ENCODE results near the gene UGT8.

UGT8 gene

DNA sequence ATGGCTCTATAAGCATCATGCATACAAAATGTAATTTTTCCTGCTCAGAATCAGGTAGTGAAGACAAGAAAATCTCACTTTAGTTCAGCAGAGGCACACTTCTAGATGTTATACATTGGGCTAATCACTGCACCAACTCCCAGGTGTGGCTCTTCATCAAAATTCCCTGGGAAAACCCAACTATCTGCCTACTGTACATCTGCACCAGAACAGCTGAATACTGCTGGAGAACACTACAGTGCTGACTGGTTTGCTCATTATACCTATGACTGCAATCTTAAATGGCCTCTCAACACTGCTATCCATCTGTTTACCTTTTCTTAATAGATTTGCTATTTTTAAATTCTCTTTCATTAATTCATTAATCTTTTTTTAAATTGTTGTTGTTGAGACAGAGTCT, 92.0 kb downstream of the UGT8 start:
- no peak for DNase-seq (ENCODE audit: low read depth, low spot score)

DNA sequence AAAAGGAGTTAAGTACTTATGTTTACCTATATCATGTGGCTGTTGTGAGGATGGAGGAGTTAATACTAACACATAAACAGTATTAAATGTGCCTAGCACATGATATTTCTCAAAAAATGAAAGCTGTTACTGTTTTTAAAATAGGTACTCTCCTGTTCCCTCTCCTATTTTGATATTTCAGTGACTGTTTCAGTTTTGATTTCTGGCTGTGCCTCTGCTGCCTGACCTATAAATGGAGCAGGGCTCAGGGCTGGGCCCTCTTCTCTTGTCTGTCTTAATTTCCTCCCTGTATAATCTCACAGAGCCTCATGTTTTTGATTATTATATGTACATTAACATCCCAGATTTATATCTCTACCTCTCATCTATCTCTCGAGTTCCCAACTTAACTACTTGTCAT, 93.3 kb downstream of the UGT8 start:
- no peak for DNase-seq (ENCODE audit: low read depth, low spot score)

DNA sequence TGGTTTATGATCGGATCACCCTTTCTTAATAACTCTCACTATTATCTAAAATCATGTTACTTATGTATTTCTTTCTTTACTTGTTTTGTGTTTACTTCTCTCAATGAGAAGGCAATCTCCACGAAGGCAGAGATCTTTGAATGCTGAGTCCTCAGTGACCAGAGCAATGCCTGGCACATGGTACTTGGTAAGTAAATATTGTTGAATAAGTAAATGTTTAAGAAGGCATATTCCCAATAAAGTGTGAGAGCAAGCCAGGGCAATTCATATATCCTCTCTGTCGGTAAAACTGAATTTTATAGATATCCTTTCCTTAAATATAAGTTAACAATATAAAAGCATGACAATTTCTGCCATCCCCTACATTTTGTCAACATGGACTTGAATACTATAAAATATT, 94.4 kb downstream of the UGT8 start:
- no peak for DNase-seq (ENCODE audit: low read depth, low spot score)

DNA sequence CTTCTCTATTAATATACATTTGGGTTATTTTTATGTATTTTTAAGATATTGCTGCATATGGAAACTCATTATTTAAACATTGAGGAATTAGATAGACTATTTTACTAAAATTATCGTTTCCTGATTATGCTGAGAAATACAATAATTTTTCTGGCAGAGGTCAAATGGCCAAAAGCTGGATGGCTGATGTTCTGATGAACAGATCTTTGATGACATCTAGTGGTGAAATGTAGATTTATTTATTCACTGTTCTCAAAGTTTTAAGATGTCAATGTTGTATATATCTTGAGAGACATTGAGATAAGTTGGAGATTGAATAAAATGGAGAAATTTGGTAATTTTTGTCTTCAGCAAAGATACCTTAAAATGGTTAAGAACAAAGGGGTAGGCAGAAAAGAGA, 96.2 kb downstream of the UGT8 start:
- DNase-seq (ENCODE audit: low read depth, low spot score), result peak; percentile 18

DNA sequence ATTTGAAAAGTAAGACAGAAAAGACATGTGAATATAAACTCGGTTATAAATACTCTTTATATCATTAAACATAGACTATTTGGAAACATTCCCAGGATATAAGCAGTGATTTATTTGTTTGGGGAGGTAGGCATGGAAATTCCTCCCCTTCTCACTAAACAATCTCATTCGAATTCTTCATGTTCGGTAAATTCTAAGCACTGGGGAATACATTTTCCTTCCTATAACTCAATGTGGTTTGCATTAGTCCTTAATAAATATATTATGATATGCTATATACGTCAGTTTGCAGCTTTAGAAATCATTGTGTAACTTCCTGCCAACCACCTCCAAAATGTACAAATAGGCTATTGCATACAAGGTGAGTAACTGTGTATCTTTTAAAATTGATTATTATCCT, 99.6 kb downstream of the UGT8 start:
- no peak for DNase-seq (ENCODE audit: low read depth, low spot score)

DNA sequence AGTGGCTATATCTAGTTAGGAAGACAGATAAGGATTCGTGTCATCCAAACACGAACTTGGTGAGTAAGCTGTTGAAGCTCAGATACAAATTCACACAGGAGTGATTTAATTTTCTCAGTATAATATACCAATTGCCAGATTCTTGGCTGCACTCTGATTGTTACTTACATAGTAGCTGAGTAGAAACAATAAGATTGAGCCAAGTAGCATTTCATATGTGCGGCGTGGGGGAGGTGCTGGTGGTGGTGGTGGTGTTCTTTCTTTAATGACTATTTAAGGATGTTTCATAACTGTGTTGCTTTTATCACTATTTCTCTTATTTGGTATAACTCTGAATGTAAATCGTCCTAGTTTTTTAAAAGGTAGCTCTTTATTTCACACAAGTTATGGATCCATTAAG, 102.9 kb downstream of the UGT8 start:
- no peak for DNase-seq (ENCODE audit: low read depth, low spot score)

DNA sequence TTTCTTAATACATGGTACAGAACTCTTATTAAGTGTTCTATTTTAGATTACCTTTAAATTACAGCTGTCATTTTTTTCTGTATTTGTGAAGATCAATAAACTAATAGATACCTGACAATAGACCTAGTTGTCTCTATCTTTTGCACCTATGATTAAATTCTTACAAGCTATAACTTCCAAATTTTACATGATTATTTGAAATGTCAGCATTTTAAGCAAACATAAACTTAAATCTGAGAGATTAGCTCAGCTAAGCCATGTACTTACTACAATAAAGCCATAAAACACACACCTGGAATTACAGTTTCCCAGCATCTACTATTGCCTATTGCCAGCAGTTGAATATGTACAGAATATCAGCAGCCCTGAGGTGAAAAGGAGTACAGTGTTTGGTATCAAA, 118.8 kb downstream of the UGT8 start:
- DNase-seq (ENCODE audit: low read depth, low spot score), result no peak

DNA sequence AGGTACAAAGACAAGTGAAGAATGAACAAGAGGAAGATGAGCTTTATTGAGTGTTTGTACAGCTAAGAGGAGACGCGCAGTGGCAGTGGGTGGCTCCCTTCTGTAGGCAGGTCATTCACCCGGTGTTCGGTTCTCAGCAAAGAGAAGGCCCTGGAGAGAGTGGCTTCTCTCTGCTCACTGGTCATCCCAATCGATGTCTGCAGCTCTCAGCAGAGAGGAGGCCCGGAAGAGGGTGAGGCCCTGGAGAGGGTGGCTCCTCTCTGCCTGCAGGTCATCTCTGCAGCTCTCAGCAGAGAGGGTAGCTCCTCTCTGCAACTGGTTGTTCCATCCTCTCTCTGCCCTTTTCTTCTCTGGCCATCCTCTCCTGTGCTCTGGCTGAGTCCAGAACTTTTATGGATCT, 126.5 kb downstream of the UGT8 start:
- DNase-seq (ENCODE audit: low read depth, low spot score), result no peak

DNA sequence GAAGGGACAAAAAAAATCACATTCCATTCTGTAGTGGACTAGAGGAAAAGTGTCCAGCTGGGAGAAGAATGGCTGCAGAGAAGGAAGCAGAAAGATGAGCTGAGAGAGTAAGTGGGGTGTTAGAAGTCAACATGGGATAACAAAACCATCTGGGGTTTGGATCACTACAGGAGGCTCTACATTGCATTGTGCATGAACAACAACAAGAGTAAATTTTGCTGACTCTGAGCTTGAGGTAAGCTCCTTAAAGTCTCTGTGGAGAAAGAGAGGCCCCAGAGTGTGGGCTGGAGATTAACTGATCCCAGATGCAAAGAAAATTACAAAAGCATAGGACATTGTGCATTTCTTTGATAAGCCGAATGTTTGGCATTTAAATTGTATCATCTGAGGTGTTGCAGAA, 128.9 kb downstream of the UGT8 start:
- peak; percentile 78 for DNase-seq (ENCODE audit: low read depth, low spot score)

Measured in smooth muscle cell of the brain vasculature (primary cell).